WTC11 (cell line): Measurements from ENCODE around the gene ZNF684.

Source experiments
- CBFB ChIP-seq: sonication (generic); formaldehyde crosslinking; IDR thresholded peaks from 2 replicates; pipeline ENCODE4 v1.8.1; 2022; ENCODE audit warnings: mild to moderate bottlenecking, low read depth, missing genetic modification reagents
- CREB1 ChIP-seq: sonication (generic); formaldehyde crosslinking; IDR thresholded peaks from 2 replicates; pipeline ENCODE4 v1.8.0; 2023; ENCODE audit warnings: mild to moderate bottlenecking, missing genetic modification reagents
- ELF4 ChIP-seq: sonication (generic); formaldehyde crosslinking; IDR thresholded peaks from 2 replicates; pipeline ENCODE4 v1.8.1; 2022; ENCODE audit warnings: low read depth, mild to moderate bottlenecking, moderate library complexity, missing genetic modification reagents
- ESRRA ChIP-seq: sonication (generic); formaldehyde crosslinking; IDR thresholded peaks from 2 replicates; pipeline ENCODE4 v1.8.1; 2022; ENCODE audit warnings: mild to moderate bottlenecking, missing genetic modification reagents, borderline replicate concordance
- FOXJ3 ChIP-seq: sonication (generic); formaldehyde crosslinking; IDR thresholded peaks from 2 replicates; pipeline ENCODE4 v1.9.0; 2021; ENCODE audit warnings: missing genetic modification reagents, mild to moderate bottlenecking, borderline replicate concordance
- GTF2I ChIP-seq: fragments of 250-450 bp; sonication (Bioruptor Pico); conservative IDR thresholded peaks from 2 replicates; pipeline ENCODE4 v1.4.0; 2021; ENCODE audit warnings: mild to moderate bottlenecking
- NFATC4 ChIP-seq: fragments of 250-450 bp; sonication (Bioruptor Pico); IDR thresholded peaks from 2 replicates; pipeline ENCODE4 v1.9.0; 2021; ENCODE audit warnings: mild to moderate bottlenecking
- SP1 ChIP-seq: sonication (generic); formaldehyde crosslinking; conservative IDR thresholded peaks from 2 replicates; pipeline ENCODE4 v1.8.1; 2022; ENCODE audit warnings: missing genetic modification reagents
- ZNF232 ChIP-seq: sonication (generic); formaldehyde crosslinking; IDR thresholded peaks from 2 replicates; pipeline ENCODE4 v1.8.0; 2022; ENCODE audit warnings: mild to moderate bottlenecking, missing genetic modification reagents
- ZNF416 ChIP-seq: fragments of 250-450 bp; sonication (Bioruptor Pico); IDR thresholded peaks from 2 replicates; pipeline ENCODE4 v1.9.0; 2021; ENCODE audit warnings: mild to moderate bottlenecking, inconsistent platforms
- ZNF671 ChIP-seq: fragments of 250-450 bp; sonication (Bioruptor Pico); IDR thresholded peaks from 2 replicates; pipeline ENCODE4 v1.8.0; 2021; ENCODE audit warnings: mild to moderate bottlenecking
- TF ChIP-seq, protein P1 (sequence below): sonication (generic); formaldehyde crosslinking; IDR thresholded peaks from 2 replicates; pipeline ENCODE4 v1.8.1; 2023; ENCODE audit warnings: mild to moderate bottlenecking, missing genetic modification reagents
- TF ChIP-seq, protein P2 (sequence below): fragments of 200-600 bp; IDR thresholded peaks from 2 replicates; pipeline ENCODE4 v1.8.0; 2022; ENCODE audit warnings: antibody characterized with exemption

DNA sequence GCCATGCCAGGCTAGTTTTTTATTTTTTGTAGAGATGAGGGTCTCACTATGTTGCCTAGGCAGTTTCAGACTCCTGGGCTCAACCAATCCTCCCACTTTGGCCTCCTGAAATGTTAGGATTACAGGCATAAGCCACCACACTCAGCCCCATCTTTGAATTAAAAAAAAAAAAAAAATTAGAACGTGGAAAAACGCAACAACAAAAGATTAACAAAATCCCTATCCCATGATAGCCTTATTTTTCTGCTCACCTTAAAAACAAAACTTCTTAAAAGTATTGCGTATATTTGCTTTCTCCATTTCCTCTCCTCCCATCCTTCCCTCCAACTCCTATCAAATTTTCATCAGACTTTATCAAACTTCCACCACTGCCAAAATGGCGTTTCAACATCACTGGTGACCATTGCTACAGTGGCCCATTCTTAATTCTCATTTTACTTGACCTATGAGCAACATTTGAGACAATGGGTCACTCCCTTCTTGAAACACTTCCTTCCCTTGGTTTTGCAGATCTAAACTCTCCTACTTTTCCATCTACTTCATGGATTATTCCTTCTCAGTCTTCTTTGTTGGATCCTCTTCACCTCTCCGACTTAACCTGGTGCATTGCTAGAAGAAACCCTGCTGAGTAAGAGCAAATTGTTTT lies 579 bp upstream of the ZNF684 start:
- TF ChIP-seq ELF4 (CRISPR knock-in tag) (no peak), SP1 (CRISPR knock-in tag) (no peak), ZNF232 (CRISPR knock-in tag) (no peak), ESRRA (CRISPR knock-in tag) (no peak), NFATC4 (no peak), FOXJ3 (CRISPR knock-in tag) (no peak), ZNF416 (CRISPR knock-in tag) (no peak), CBFB (no peak), GTF2I (CRISPR knock-in tag) (no peak), CREB1 (CRISPR knock-in tag) (no peak), ZNF671 (CRISPR knock-in tag) (no peak)
- TF ChIP-seq, protein P1, sequence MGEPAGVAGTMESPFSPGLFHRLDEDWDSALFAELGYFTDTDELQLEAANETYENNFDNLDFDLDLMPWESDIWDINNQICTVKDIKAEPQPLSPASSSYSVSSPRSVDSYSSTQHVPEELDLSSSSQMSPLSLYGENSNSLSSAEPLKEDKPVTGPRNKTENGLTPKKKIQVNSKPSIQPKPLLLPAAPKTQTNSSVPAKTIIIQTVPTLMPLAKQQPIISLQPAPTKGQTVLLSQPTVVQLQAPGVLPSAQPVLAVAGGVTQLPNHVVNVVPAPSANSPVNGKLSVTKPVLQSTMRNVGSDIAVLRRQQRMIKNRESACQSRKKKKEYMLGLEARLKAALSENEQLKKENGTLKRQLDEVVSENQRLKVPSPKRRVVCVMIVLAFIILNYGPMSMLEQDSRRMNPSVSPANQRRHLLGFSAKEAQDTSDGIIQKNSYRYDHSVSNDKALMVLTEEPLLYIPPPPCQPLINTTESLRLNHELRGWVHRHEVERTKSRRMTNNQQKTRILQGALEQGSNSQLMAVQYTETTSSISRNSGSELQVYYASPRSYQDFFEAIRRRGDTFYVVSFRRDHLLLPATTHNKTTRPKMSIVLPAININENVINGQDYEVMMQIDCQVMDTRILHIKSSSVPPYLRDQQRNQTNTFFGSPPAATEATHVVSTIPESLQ (CRISPR knock-in tag), result no peak
- TF ChIP-seq, protein P2, sequence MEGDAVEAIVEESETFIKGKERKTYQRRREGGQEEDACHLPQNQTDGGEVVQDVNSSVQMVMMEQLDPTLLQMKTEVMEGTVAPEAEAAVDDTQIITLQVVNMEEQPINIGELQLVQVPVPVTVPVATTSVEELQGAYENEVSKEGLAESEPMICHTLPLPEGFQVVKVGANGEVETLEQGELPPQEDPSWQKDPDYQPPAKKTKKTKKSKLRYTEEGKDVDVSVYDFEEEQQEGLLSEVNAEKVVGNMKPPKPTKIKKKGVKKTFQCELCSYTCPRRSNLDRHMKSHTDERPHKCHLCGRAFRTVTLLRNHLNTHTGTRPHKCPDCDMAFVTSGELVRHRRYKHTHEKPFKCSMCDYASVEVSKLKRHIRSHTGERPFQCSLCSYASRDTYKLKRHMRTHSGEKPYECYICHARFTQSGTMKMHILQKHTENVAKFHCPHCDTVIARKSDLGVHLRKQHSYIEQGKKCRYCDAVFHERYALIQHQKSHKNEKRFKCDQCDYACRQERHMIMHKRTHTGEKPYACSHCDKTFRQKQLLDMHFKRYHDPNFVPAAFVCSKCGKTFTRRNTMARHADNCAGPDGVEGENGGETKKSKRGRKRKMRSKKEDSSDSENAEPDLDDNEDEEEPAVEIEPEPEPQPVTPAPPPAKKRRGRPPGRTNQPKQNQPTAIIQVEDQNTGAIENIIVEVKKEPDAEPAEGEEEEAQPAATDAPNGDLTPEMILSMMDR, result no peak
